GM12878 (cell line): ENCODE measurements around the gene ABCC9.

Source experiments
- CBFB ChIP-seq: IDR thresholded peaks from 2 replicates; pipeline ENCODE4 v1.6.1; 2016; ENCODE audit warnings: antibody characterized with exemption, low read depth
- EP300 ChIP-seq, 2 experiments: fragments of 150-350 bp in 1 of 2; IDR thresholded peaks; 2 replicates each; pipeline ENCODE4 v1.6.1; 2011 to 2012; ENCODE audit warnings: low read depth in 2 of 2, low read length in 2 of 2, borderline replicate concordance in 1 of 2, improper control_type of control experiment in 1 of 2, inconsistent platforms in 1 of 2; ENCODE audit not compliant: control insufficient read depth in 1 of 2
- JUND ChIP-seq: IDR thresholded peaks from 2 replicates; pipeline ENCODE4 v1.6.1; 2012; ENCODE audit warnings: low read depth, mild to moderate bottlenecking, low read length, improper control_type of control experiment, moderate library complexity
- MEF2A ChIP-seq: IDR thresholded peaks from 2 replicates; pipeline ENCODE4 v1.6.1; 2011; ENCODE audit warnings: low read depth, mild to moderate bottlenecking, low read length, moderate library complexity; ENCODE audit not compliant: insufficient read depth
- NR2C2 ChIP-seq: IDR thresholded peaks from 2 replicates; pipeline ENCODE4 v1.6.1; 2011; ENCODE audit warnings: borderline replicate concordance, low read depth; ENCODE audit not compliant: control insufficient read depth, insufficient read length
- POLR2AphosphoS2 ChIP-seq: IDR thresholded peaks from 2 replicates; pipeline ENCODE4 v1.6.1; 2011; ENCODE audit warnings: low read depth, mild to moderate bottlenecking, low read length, improper control_type of control experiment, moderate library complexity
- POLR2AphosphoS5 ChIP-seq: IDR thresholded peaks from 2 replicates; pipeline ENCODE4 v1.6.1; 2011; ENCODE audit warnings: mild to moderate bottlenecking, low read length, inconsistent platforms
- SUZ12 ChIP-seq: fragments of 200-600 bp; sonication (generic); IDR thresholded peaks from one replicate; pipeline ENCODE4 v1.6.1; 2018; ENCODE audit warnings: antibody characterized with exemption, mild to moderate bottlenecking; ENCODE audit not compliant: unreplicated experiment
- TF ChIP-seq, protein P1 (sequence below): IDR thresholded peaks from 2 replicates; pipeline ENCODE4 v1.6.1; 2012; ENCODE audit warnings: mild to moderate bottlenecking, low read depth, low read length
- TF ChIP-seq, protein P2 (sequence below): IDR thresholded peaks from 2 replicates; pipeline ENCODE4 v1.6.1; 2012; ENCODE audit warnings: low read length, inconsistent platforms

DNA sequence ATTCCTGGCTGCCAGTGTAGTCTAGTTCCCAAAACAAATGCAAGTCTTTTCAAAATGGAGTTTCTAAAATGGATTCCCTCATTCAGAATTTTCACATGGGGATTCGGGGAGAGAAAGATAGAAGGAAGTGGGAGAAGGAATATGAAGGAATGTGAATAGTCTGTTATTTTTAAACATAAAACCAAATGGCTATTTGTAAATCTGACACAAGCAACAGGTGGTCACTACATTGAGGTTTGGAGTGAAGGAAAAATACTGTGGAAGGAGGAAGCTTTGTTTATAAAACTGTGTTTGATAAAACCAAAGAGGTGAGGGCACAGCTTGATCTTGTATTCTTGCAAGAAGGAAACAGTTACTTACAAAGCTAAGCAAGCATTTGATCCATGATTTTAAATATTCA, 101.5 kb downstream of the ABCC9 start:
- TF ChIP-seq EP300 (IDR thresholded peaks at IDR 0.05; ENCODE audit: borderline replicate concordance in 1 of 2, control insufficient read depth in 1 of 2, low read depth in 2 of 2, low read length in 2 of 2) (no peak), POLR2AphosphoS2 (no peak), NR2C2 (no peak), MEF2A (no peak), SUZ12 (no peak), CBFB (no peak), POLR2AphosphoS5 (no peak), JUND (no peak)
- TF ChIP-seq, protein P1, sequence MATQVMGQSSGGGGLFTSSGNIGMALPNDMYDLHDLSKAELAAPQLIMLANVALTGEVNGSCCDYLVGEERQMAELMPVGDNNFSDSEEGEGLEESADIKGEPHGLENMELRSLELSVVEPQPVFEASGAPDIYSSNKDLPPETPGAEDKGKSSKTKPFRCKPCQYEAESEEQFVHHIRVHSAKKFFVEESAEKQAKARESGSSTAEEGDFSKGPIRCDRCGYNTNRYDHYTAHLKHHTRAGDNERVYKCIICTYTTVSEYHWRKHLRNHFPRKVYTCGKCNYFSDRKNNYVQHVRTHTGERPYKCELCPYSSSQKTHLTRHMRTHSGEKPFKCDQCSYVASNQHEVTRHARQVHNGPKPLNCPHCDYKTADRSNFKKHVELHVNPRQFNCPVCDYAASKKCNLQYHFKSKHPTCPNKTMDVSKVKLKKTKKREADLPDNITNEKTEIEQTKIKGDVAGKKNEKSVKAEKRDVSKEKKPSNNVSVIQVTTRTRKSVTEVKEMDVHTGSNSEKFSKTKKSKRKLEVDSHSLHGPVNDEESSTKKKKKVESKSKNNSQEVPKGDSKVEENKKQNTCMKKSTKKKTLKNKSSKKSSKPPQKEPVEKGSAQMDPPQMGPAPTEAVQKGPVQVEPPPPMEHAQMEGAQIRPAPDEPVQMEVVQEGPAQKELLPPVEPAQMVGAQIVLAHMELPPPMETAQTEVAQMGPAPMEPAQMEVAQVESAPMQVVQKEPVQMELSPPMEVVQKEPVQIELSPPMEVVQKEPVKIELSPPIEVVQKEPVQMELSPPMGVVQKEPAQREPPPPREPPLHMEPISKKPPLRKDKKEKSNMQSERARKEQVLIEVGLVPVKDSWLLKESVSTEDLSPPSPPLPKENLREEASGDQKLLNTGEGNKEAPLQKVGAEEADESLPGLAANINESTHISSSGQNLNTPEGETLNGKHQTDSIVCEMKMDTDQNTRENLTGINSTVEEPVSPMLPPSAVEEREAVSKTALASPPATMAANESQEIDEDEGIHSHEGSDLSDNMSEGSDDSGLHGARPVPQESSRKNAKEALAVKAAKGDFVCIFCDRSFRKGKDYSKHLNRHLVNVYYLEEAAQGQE, result no peak
- TF ChIP-seq, protein P2, sequence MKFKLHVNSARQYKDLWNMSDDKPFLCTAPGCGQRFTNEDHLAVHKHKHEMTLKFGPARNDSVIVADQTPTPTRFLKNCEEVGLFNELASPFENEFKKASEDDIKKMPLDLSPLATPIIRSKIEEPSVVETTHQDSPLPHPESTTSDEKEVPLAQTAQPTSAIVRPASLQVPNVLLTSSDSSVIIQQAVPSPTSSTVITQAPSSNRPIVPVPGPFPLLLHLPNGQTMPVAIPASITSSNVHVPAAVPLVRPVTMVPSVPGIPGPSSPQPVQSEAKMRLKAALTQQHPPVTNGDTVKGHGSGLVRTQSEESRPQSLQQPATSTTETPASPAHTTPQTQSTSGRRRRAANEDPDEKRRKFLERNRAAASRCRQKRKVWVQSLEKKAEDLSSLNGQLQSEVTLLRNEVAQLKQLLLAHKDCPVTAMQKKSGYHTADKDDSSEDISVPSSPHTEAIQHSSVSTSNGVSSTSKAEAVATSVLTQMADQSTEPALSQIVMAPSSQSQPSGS, result no peak
